ENCODE data around the gene CCDC107. TPM values are rescaled to one million over a fixed set of nuclear protein-coding genes. Genes with fewer than 3 reads are reported as not detected.

Gene CCDC107
- total and polyA plus RNA-seq, 4 donors, result 5.4 to 20.2 (median 10.4) TPM

- TF ChIP-seq YY1 (IDR thresholded peaks at IDR 0.05), result no peak
- no peak for TF ChIP-seq FOXA2 (IDR thresholded peaks at IDR 0.05)
- no peak for TF ChIP-seq ATF3 (IDR thresholded peaks at IDR 0.05)
- no peak for TF ChIP-seq JUND (IDR thresholded peaks at IDR 0.05)
- TF ChIP-seq RXRA (IDR thresholded peaks at IDR 0.05), result no peak
- TF ChIP-seq RAD21 (IDR thresholded peaks at IDR 0.05), result no peak
- no peak for TF ChIP-seq NR2F2 (IDR thresholded peaks at IDR 0.05)
- TF ChIP-seq EGR1 (IDR thresholded peaks at IDR 0.05; ENCODE audit: low read depth in 2 of 2), result no peak
- no peak for TF ChIP-seq HNF4A (conservative IDR thresholded peaks at IDR 0.05)
- no peak for TF ChIP-seq CTCF (IDR thresholded peaks at IDR 0.05; ENCODE audit: low read depth, low read length, missing input control)
- TF ChIP-seq HNF4G (IDR thresholded peaks at IDR 0.05), result no peak
- TF ChIP-seq GABPA (IDR thresholded peaks at IDR 0.05 in 1 of 2, conservative IDR thresholded peaks at IDR 0.05 in 1 of 2), result no peak
- no peak for TF ChIP-seq FOXA1 (IDR thresholded peaks at IDR 0.05)
- Histone ChIP-seq H3K9ac (ENCODE audit: low read depth in 1 of 2, low read length in 2 of 2) (no peak overlapping the region), H3K36me3 (ENCODE audit: control insufficient read depth in 4 of 4, insufficient read depth in 3 of 4, low read depth in 1 of 4, low read length in 3 of 4) (peaks cover 46 to 92% (median 88%) of the 10 kb centered on the region in 4 donors), H3K27ac (ENCODE audit: low read depth in 1 of 2, low read length in 2 of 2) (no peak overlapping the region), H3K4me3 (ENCODE audit: low read depth in 1 of 3, low read length in 3 of 3) (no peak overlapping the region), H3K27me3 (ENCODE audit: control insufficient read depth in 4 of 4, insufficient read depth in 4 of 4, low read length in 3 of 4) (no peaks in the 10 kb centered on the region), H3K4me1 (ENCODE audit: control insufficient read depth in 4 of 4, insufficient read depth in 4 of 4, low read length in 3 of 4) (no peaks in the 10 kb centered on the region), H3K9me3 (ENCODE audit: control insufficient read depth in 4 of 4, low read length in 3 of 4) (no peaks in the 10 kb centered on the region)
- DNase-seq (ENCODE audit: low spot score), result no peak
- 95% methylated on average over 7 of the region's 7 CpGs for WGBS
These were observed 47.8 kb downstream of the CCDC107 start for GRCh38 chr9:35705836-35706430.

GRCh38 chr9:35706951-35707350 is 48.9 kb downstream of the CCDC107 start:
- H3K4me1 ChIP-seq (ENCODE audit: control insufficient read depth in 4 of 4, insufficient read depth in 4 of 4, low read length in 3 of 4), result no peaks in the 10 kb centered on the region
- no peak overlapping the region for H3K27ac ChIP-seq (ENCODE audit: low read depth in 1 of 2, low read length in 2 of 2)
- H3K4me3 ChIP-seq (ENCODE audit: low read depth in 1 of 3, low read length in 3 of 3), result no peak overlapping the region
- TF ChIP-seq YY1 (IDR thresholded peaks at IDR 0.05) (no peak), FOXA2 (IDR thresholded peaks at IDR 0.05) (no peak), MAX (IDR thresholded peaks at IDR 0.05) (no peak), HNF4G (IDR thresholded peaks at IDR 0.05) (no peak), NR2F2 (IDR thresholded peaks at IDR 0.05) (no peak), SP1 (IDR thresholded peaks at IDR 0.05) (no peak), JUND (IDR thresholded peaks at IDR 0.05) (no peak), GABPA (IDR thresholded peaks at IDR 0.05 in 1 of 2, conservative IDR thresholded peaks at IDR 0.05 in 1 of 2) (no peak), HNF4A (conservative IDR thresholded peaks at IDR 0.05) (no peak), EGR1 (IDR thresholded peaks at IDR 0.05; ENCODE audit: low read depth in 2 of 2) (no peak), FOXA1 (IDR thresholded peaks at IDR 0.05) (no peak), CTCF (IDR thresholded peaks at IDR 0.05; ENCODE audit: low read depth, low read length, missing input control) (no peak), RAD21 (IDR thresholded peaks at IDR 0.05) (no peak), ZBTB33 (IDR thresholded peaks at IDR 0.05) (no peak)
- no peak for DNase-seq (ENCODE audit: low spot score)
- H3K9ac ChIP-seq (ENCODE audit: low read depth in 1 of 2, low read length in 2 of 2), result no peak overlapping the region
- H3K27me3 ChIP-seq (ENCODE audit: control insufficient read depth in 4 of 4, insufficient read depth in 4 of 4, low read length in 3 of 4), result no peaks in the 10 kb centered on the region
- H3K9me3 ChIP-seq (ENCODE audit: control insufficient read depth in 4 of 4, low read length in 3 of 4), result no peaks in the 10 kb centered on the region
- H3K36me3 ChIP-seq (ENCODE audit: control insufficient read depth in 4 of 4, insufficient read depth in 3 of 4, low read depth in 1 of 4, low read length in 3 of 4), result peaks cover 45 to 92% (median 88%) of the 10 kb centered on the region in 4 donors
- WGBS, result 95% methylated on average over 10 of the region's 10 CpGs
